RPMI7951 (cell line): ENCODE measurements around the gene RPS6KB2. TPM values are rescaled to one million over a fixed set of nuclear protein-coding genes. Genes with fewer than 3 reads are reported as not detected.
"Not testable (repeated sequence)": the region's sequence is repeated elsewhere in the genome, so short reads cannot be mapped to it uniquely, and the experiment has no call there.

Experiments
- DNase-seq: peaks from one replicate; pipeline ENCODE4 v3.0.0-alpha.2; 2012; ENCODE audit warnings: low read depth
- total RNA-seq: library from RNA; depleted of rRNA; stranded (reverse); fragments of >200 nt; shearing (Covaris generic); gene quantifications from 2 replicates; pipeline ENCODE4 v1.2.3, GENCODE V29; 2014

RPS6KB2 gene
- total RNA-seq, 1 experiment from 2014 or later, result 46.5 TPM

DNA sequence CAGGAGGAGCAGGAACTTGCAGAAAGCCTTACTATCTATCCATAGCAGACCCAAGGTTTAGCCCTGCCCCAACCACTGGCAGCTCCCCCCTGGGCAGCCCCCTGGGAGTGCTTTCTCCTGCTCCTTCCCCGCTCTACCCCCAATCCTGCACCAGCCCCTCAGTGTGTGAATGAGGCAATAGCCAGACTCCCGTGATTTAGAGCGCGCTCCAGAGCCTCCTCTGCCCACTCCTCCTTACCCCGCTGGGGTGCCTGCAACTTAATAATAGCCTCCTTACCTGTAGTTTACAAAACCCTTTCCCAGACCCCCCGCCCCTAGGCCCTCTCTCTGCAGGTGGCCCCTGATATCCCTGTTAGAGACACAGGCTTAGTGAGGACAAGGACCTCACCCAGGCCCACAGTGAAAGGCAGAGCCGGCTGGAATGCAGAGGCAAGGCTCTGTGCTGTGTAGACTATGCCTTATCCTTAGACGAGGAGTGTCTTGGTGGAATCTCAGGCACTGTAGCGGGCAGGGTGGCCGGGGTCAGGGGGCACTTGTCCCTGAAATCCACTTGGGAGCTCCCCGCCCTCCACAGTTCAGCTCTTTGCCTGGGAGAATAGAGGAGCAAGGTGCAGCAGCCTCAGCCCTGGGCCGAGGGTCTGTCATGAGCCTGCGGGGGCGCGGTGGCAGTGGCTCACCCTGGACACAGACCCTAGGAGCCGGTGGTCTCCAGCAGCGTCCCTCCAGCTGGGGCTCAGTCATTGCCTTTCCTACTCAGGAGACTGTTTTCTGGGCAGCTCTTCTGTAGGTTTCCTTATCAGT, 17.1 kb upstream of the RPS6KB2 start:
- no peak for DNase-seq

DNA sequence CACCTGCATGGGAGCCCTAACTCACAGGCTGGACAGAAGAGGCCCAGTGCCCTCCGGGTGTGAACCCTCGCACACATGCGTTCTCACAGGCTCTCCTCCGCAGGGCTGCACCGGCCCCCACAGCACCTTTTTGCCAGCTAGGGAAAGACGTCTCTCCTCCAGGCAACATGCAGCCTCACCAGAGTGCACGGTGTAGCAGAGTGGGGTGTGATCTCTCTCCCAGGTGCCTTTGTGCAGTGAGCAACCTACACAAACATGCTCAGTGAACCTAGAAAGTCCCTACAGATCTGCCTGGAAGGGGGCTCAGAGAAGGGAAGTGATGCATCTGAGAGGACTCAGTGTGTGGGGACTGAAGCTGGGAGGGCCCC, 16.5 kb upstream of the RPS6KB2 start:
- no peak for DNase-seq

DNA sequence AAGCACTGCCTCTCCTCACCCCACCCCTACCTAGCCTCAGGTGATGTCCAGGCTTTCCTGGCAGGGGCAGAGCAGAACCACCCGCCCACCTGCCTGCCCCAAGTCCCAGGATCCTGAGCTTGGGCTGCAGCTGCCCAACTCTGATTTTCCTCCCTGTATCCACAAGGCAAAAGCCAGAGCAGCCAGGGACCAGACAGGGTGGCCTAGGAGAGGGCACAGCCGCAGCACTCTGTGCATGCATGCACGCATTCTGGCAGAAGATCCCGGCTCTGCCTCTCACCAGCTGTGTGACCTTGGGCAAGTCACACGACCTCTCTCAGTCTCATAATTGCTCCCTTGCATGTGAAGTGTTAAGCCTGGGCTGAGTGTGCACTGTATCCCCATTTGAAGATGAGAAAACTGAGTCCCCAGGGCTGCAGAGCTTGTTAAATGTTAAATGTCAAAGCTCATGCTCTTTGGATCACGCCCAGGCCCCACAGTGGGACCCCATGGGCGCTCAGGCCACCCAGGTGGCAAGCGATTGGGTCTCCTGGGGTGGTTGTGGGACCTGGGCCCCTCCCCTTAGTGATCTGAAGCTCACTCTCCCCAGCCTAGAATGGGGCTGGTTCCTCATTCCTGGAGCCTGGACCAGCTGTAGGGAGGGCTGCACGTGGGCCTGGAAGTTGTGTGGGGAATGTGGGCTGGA, 15.7 kb upstream of the RPS6KB2 start:
- DNase-seq, result no peak

DNA sequence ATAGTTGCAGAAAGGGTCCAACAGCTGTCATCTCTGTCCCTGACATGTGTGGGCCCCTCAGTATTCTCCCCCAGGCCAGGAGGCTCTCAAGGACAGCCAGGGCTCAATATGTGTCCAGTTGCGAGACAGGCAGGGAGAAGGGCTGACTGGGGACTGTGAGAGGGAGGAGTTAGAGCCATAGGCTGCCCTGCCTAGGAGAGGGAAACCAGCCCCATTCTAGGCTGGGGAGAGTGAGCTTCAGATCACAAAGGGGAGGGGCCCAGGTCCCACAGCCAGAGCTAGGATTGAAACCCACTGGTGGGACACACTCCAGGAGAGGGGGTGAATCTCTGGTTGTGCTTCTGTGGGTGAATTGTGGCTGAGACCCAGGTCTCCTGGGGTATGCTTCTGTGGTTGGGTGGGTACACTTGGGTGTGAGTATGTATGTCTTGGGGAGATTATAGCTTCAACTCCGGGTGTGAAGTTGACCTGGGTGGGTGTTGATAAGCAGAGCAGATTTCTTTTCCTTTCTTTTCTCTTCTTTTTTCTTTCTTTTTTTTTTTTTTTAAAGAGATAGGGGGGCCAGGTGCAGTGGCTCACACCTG, 14.9 kb upstream of the RPS6KB2 start:
- DNase-seq, result no peak

DNA sequence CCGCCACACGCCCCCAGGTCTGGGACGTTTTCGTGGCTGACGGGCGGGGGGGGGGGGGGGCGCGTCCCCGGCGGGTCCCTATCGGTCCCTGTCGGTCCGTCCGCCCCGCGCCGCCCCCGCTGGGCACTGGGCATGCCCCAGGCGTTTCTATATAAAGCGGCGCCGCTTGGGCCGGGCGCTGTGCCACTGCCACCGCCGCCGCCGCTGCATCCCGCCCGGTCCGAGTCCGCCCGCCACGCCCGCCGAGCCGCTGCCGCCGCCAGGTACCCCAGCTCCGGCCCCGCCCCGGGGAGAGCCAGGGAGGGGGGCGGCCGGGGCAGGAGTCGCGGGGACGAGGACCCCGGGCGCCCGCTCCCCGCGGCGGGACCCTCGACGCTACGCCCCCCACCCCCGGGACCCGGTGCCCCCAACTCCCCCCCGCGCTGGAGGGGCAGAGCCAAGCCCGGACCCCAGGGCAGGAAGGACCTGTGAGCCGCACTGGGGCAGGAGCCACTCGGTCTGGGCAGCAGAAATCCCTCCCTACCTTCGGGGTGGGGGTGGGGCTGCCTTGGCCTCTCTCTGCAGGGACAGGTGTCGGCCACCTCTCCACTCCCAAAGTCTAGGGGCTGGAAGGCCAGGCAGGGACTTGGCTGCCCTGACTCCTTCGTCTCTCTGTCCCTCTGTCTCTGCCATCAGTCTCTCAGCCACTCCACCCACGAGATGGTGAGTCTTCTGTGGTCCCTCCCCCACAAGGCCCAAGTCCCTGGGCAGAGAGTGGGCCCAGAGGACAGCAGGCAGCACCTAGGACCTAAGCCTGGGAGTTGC, 12.6 kb upstream of the RPS6KB2 start, which contains the start of gene CARNS1:
Gene CARNS1, plus strand, starts transcription at position 178 of the 804 bp plus-strand sequence. Its CDS starts 522 bp downstream, at position 700.
- no peak for DNase-seq

DNA sequence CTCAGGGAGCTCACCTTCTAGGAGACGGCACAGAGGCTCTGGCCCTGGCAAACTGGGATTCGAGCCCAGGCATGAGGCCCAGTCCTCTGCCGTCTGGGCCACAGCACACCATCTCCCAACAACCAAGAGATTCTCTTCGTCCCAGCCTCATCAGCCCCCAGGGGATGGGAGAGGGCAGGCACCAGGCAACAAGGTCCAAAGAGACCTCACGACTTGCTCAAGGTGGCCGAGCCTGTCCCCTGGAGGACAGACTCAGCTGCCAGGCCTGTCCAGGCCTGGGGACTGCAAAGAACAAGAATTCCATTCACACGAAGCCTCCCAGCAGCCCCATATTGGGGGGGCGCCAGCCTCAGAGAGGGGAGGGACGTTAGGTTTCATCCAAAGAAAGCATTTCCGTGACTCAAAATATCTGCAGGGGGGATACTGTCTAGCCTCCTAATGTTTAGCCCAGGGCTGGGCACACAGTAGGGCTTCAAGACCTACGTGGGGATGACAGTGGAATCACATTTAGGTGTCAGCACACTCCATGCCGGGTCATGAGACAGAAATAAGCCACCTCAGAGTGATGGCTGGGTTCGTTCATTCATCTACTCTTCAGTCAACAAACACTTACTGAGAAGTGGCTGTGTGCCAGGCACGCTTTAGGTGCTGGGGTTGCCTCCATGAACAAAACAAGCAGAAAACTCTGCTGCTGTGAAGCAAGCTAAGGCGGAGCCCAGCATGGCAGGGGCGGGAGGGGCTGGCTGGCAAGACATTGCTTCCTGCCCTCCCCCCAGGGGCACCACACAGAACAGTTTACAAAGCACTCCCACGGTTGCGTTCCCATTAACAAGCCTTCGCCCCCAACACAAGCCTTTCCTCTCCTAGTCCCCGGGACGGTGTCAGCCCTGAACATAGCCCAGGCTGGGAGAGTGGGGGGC, 11.6 kb upstream of the RPS6KB2 start:
- DNase-seq, result no peak

DNA sequence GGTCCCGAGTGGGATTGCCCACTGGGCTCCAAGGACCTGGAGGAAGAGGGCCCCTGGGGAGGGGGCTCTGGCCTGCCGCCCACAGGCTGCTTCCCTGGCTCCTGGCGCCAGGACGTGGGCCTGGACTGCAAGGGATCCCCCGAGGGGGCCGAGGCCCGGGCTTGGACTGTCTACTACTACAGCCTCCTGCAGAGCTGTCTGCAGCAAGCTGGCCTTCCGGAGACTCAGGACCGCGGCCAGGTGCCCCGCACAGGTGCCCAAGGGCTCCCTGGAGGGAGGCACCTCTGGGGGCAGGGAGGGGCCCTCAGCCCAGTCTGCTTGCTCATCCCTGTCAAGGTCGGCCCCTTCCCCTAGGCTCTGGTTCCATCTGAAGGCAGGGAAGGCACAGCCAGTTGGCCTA, 10.9 kb upstream of the RPS6KB2 start:
- no peak for DNase-seq

DNA sequence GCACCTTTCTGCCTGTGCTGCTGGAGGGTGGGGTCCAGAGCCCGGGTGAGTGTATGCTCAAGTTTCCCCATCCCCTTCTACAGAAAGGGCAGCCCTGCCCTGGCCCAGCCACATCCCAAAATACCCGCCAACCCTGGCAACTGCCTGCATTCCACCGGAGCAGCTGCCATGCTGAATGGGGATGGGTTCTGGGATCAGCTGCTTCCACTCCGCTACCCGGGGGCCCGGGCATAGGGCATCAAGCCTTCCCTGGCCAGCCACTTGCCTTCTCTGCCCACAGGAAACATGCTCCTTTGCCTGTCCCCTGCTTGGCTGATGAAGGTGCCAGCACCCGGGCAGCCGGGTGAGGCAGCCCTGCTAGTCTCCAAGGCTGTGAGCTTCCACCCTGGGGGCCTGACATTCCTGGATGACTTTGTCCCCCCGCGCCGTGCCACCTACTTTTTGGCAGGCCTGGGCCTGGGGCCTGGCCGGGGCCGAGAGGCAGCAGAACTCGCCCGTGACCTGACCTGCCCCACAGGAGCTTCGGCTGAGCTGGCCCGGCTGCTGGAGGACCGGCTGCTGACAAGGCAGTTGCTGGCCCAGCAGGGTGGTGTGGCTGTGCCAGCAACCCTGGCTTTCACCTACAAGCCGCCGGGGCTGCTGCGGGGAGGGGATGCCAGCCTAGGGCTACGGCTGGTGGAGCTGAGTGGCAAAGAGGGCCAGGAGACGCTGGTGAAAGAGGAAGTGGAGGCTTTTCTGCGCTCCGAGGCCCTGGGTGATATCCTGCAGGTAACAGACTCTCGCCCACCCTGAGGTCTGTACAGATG, 9.6 kb upstream of the RPS6KB2 start:
- DNase-seq, result no peak

DNA sequence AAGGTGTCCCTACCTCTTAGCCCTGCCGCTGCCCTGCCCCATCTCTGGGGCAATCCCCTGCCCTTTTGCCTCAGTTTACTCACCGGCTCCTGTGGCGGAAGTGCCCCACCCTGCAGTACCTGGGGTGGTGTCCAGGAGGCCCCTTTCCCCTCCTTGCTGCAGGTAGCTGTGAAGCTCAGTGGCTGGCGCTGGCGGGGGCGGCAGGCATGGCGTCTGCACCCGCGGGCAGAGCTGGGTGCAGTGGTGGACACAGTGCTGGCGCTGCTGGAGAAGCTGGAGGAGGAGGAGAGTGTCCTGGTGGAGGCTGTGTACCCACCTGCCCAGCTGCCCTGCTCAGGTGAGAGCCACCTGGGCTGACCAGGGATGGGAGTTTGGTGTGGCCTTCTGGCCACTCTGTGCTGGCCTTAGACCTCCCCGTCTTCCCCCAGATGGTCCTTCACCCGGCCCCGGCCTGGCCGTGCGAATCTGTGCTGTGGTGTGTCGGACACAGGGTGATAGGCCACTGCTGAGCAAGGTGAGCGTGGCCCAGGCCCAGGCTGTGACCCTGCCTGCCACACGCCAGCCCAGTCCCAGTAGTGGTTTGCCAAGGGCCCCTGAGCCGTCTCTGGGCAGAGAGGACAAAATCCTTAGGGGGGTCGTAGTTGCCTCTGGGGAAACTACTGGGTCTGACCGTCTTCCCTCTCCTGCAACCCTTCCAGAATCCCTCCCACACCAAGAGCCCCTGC, 8.8 kb upstream of the RPS6KB2 start:
- DNase-seq, result no peak

DNA sequence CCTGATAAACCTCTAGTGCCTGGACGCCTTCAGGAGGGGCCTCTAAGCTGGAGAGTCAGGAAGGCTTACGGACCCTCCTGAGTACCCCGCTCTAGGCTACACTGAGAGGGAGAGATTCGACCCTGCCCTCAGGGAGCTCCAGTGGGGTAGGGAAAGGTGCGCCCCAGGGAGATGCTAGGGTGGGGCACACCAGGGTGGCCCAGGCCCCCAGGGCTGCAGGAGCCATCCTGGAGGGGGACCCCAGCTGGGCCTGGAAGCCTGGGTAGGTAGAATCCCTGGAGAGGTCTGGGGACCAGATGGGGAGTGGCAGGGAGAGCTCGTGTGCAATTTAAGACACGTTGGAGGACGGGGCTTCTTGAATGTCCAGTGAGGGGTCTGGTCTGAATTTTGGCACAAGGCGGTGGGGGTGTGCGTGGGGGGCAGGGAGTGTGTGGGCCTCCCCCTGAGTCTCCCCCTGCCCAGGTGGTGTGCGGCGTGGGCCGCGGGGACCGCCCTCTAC, 8.1 kb upstream of the RPS6KB2 start:
- DNase-seq, result no peak

DNA sequence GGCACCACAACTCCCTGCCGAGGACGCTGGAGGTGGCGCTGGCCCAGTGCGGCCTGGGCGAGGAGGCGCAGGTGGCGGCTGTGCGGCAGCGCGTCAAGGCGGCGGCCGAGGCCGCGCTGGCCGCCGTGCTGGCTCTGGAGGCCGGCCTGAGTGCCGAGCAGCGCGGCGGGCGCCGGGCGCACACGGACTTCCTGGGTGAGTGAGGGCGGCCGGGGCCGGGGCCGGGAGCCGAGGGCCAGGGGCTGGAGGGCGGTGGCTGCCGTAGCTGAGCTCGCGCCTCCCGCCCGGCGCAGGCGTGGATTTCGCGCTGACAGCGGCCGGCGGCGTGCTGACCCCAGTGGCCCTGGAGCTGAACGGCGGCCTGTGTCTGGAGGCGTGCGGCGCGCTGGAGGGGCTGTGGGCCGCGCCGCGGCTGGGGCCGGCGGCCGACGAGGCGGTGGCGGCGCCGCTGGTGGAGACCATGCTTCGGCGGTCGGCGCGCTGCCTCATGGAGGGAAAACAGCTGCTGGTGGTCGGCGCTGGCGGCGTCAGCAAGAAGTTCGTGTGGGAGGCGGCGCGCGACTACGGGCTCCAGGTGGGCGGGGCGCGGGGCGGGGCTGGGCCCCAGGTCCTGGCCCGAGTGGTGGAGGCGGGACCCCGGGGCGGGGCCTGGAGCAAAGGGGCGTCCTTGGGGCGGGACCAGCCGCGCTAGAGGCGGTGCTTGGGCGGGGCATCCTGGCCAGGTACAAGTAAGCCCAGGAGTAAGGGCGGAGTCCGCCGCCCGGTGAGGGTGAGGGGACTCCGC, 7.5 kb upstream of the RPS6KB2 start:
- DNase-seq, result peak; percentile 87

DNA sequence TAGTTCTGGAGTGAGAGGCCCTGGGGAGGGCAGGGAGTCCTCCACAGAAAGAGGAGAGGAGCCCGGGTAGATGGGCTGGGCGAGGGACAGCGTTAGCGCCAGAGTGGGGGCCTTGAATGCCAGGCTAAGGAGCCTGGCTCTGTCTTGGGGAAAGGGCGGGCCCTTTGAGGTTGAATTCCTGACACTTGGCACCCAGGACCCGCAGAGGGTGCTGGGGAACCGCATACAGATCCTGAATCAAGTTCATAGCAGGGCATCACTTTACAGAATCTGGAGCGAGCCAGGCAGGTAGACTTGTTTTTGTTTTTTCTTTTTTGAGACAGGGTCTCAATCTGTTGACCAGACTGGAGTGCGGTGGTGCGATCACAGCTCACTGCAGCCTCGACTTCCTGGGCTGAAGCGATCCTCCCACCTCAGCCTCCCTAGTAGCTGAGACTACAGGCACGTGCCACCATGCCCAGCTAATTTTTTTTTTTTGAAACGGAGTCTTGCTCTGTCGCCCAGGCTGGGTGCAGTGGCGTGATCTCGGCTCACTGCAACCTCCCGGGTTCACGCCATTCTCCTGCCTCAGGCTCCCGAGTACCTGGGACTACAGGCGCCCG, 6.8 kb upstream of the RPS6KB2 start:
- no peak for DNase-seq

DNA sequence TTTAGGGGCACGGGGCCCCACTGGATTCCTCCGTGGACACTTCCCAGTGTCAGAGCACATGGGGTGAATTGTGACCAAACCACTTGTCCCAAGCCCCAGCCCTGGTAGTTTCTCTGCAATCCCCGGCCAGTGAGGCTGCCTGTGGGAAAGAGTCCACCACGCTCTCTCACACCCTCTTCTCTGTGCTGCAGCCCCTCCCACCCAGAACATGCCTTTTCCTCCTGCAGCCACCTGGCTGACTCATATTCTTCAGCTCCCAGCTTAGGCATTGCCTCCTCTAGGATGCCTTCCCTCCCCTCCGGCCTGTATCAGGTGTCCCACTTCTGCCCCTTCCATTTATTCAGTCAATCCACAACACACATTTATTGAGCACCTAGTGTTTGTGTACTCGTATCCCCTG, 5.4 kb upstream of the RPS6KB2 start:
- no peak for DNase-seq

DNA sequence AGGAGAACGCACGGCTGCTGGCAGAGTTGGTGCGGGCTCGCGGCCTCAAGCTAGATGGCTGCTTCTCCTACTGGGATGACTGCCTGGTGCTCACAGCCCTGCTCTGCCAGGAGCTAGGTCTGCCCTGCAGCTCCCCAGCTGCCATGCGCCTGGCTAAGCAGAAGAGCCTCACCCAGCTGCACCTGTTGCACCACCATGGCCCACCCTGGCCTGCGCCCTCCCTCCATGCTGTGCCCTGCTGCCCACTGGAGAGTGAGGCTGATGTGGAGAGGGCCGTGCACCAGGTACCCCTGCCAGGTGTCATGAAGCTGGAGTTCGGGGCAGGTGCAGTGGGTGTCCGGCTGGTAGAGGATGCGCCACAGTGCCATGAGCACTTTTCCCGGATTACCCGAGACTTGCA, 4.8 kb upstream of the RPS6KB2 start:
- DNase-seq, result no peak

DNA sequence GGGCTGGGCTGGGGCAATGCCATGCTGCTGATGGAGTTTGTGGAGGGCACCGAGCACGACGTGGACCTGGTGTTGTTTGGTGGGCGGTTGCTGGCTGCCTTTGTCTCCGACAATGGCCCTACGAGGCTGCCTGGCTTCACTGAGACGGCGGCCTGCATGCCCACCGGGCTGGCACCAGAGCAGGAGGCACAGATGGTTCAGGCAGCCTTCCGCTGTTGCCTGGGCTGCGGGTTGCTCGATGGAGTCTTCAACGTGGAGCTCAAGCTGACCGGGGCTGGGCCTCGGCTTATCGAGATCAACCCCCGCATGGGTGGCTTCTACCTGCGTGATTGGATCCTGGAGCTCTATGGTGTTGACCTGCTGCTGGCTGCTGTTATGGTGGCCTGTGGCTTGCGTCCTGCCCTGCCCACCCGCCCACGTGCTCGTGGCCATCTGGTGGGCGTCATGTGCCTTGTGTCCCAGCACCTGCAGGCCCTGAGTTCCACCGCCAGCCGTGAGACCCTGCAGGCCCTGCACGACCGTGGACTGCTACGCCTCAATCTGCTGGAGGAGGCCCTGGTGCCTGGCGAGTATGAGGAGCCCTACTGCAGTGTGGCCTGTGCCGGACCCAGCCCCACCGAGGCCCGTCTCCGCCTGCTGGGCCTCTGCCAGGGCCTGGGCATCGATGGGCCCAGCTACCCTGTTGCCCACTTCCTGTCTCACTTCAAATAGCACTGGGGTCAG, 4.2 kb upstream of the RPS6KB2 start:
- no peak for DNase-seq

DNA sequence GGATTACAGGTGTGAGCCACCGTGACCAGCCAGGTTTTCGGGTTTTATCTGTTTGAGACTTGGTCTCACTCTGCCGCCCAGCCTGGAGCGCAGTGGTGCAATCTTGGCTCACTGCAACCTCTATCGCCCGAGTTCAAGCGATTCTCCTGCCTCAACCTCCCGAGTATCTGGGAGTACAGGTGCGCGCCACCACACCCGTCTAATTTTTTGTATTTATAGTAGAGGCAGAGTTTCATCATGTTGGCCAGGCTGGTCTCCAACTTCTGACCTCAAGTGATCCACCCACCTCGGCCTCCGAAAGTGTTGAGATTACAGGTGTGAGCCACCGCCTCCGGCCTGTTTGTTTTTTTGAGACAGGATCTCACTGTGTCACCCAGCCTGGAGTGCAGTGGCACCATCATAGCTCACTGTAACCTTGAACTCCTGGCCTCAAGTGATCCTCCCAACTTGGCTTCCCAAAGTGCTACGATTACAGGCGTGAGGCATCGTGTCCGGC, 882 bp upstream of the RPS6KB2 start:
- not testable (repeated sequence) for DNase-seq

DNA sequence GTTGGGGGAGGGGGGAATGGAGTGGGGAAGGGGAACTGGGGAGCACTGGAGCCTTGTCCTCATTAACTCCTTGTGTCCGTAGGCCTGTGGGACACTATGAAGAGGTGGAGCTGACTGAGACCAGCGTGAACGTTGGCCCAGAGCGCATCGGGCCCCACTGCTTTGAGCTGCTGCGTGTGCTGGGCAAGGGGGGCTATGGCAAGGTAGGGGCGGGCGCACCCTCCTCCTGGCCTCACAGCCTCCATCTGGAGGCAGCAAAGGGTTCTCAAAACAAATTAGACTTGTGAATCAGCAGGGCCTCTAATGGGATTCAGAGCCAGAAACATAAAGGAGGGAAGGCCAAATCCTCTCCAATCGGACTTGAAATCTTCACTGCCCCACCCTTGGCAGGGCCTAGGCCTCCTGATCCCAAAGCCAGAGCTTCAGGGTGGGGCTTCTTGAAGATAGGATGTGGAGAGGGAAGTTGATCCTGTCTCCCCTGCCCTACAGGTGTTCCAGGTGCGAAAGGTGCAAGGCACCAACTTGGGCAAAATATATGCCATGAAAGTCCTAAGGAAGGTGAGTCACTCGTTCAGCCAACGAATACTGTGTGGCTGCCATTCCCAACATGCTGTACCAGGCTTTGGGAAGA, 859 bp downstream of the RPS6KB2 start:
- no peak for DNase-seq
